Activated T-cell treated with anti-CD3 and anti-CD28 coated beads, Interleukin-2, amount 50 U/mL, for 4 hours (primary cell): ENCODE measurements around the gene HLA-B. TPM values are rescaled to one million over a fixed set of nuclear protein-coding genes. Genes with fewer than 3 reads are reported as not detected.
"Not testable (repeated sequence)": the region's sequence is repeated elsewhere in the genome, so short reads cannot be mapped to it uniquely, and the experiment has no call there.

Experiments used
- ATAC-seq, 2 donors: fragments of 200-7000 bp; cut with Tn5 transposase; one replicate each; pipeline ENCODE4 v1.10.0; 2021
- DNase-seq: peaks from one replicate; pipeline ENCODE4 v3.0.0-alpha.2; 2020
- H3K27me3 Mint-ChIP-seq: one replicate; pipeline ENCODE4 v1.8.0; 2021; ENCODE audit warnings: low read depth, mixed read lengths
- H3K36me3 Mint-ChIP-seq: one replicate; pipeline ENCODE4 v1.8.0; 2022; ENCODE audit warnings: mixed read lengths; ENCODE audit not compliant: insufficient read depth
- H3K4me1 Mint-ChIP-seq: one replicate; pipeline ENCODE4 v1.8.0; 2021; ENCODE audit warnings: low read depth, mixed read lengths
- H3K4me3 Mint-ChIP-seq: one replicate; pipeline ENCODE4 v1.8.0; 2021; ENCODE audit warnings: mild to moderate bottlenecking, moderate library complexity, mixed read lengths
- H3K9me3 Mint-ChIP-seq: one replicate; pipeline ENCODE4 v1.8.0; 2021; ENCODE audit warnings: mixed read lengths
- total RNA-seq, 3 donors: library from RNA; stranded (reverse); gene quantifications; one replicate each; pipeline ENCODE4 v1.2.1, GENCODE V29; 2021

Gene HLA-B
- total RNA-seq: 1,000 to 10,000 TPM; 3,478 to 5,156 (median 4,066) TPM

DNA sequence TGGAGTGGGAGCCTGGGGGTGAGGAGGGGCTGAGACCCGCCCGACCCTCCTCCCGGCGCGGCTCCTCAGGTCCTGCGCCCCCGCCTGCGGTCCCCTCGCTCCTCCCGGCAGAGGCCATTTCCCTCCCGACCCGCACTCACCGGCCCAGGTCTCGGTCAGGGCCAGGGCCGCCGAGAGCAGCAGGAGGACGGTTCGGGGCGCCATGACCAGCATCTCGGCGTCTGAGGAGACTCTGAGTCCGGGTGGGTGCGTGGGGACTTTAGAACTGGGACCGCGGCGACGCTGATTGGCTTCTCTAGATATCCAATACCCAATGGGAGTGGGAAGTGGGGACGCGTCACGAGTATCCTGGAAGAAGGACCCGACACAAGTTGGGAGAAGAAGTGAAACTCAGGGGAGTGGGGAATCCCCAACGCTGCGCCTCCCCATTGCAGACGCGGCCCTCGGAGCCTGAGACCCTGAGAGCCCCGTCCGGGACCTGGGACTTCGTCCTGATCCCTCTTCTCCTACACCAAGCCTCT, at the start of gene HLA-B:
TSS of gene HLA-B (minus strand) at position 234 of the 521 bp plus-strand sequence. CDS start at position 213, 21 bp downstream.
- Mint-ChIP-seq H3K4me3 (peak within 1 kb of the TSS; percentile 96), H3K27me3 (no peaks in the 10 kb centered on the region), H3K36me3 (peaks cover 39% of the 10 kb centered on the region), H3K9me3 (no peaks in the 10 kb centered on the region), H3K4me1 (peaks cover 58% of the 10 kb centered on the region)
- DNase-seq (peak; percentile 76), ATAC-seq (peak; percentile 70 to 73)

DNA sequence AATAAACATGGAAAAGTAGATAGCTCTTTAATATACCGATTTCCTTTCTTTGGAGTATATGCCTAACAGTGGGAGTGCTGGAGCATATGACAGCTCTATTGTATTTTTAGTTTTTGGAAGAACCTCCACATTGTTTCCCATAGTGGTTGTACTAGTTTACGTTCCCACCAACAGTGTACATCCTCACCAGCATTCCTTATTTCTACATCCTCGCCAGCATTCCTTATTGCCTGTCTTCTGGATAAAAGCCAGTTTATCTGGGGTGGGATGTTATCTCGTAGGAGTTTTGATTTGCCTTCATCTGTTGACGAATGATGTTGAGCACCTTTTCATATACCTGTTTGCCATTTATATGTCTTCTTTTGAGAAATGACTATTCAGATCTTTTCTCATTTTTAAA, 49.0 kb upstream of the HLA-B start:
- H3K4me1 Mint-ChIP-seq: peaks cover 74% of the 10 kb centered on the region
- H3K4me3 Mint-ChIP-seq: no peak overlapping the region
- H3K36me3 Mint-ChIP-seq: peaks cover 9% of the 10 kb centered on the region
- H3K27me3 Mint-ChIP-seq: no peaks in the 10 kb centered on the region
- DNase-seq (no peak), ATAC-seq (no peak)
- H3K9me3 Mint-ChIP-seq: no peaks in the 10 kb centered on the region

DNA sequence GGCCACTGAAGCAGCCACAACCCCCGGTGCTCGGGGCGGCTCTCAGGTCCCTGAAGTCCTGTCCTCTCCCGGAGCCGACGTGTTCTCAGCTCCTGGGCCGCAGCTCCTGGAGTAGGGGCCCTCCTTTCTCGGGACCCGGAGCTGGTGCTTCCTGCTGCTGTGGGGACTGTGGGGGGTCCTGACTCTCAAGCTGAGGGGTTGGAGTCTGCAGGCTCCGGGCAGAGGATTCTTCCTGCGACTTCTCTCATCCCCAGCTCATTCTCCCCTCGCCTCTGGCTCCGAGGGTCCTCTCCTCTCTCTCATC, 47.0 kb upstream of the HLA-B start:
- not testable (repeated sequence) for ATAC-seq, DNase-seq, H3K36me3 Mint-ChIP-seq, H3K9me3 Mint-ChIP-seq, H3K27me3 Mint-ChIP-seq
- peaks cover 70% of the 10 kb centered on the region for H3K4me1 Mint-ChIP-seq
- peak overlapping the region; percentile 95 for H3K4me3 Mint-ChIP-seq

DNA sequence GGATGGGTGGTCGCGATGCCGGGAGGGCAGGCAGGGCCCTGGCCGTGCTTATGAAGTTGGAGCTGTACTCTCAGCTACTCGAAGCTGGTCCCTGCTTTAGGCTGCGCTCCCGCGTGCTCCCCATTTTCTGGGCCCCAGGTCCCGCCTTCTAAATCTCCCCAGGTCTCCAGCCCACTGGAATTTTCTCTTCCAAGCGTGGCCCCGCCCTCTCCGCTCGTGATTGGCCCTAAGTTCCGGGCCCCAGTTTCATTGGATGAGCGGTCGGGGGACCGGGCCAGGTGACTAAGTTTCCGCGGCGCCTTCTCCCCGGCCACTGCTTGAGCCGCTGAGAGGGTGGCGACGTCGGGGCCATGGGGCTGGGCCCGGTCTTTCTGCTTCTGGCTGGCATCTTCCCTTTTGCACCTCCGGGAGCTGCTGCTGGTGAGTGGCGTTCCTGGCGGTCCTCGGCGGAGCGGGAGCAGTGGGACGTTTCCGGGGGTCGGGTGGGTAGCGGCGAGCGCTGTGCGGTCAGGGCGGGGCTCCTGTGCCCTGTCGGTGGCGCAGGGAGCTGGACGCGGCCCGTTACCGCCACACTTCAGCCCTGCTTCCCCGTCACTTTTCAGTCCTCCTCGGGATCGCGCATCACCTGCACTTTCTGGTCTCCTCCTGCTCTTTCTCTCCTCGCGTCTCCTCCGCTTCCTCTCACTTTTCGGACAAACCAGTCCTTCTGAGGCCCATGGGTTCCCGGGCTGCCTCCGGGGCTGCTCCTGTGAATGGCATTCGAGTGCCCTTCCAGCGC, 46.5 kb upstream of the HLA-B start, which contains the start of gene MICA:
TSS of gene MICA (plus strand) at position 313 of the 778 bp plus-strand sequence. CDS start at position 351, 38 bp downstream.
- DNase-seq (peak; percentile 53), ATAC-seq (peak; percentile 80 to 81)
- Mint-ChIP-seq H3K27me3 (no peaks in the 10 kb centered on the region), H3K4me3 (peak within 1 kb of the TSS; percentile 95), H3K36me3 (peaks cover 2% of the 10 kb centered on the region), H3K9me3 (no peaks in the 10 kb centered on the region), H3K4me1 (peaks cover 70% of the 10 kb centered on the region)

DNA sequence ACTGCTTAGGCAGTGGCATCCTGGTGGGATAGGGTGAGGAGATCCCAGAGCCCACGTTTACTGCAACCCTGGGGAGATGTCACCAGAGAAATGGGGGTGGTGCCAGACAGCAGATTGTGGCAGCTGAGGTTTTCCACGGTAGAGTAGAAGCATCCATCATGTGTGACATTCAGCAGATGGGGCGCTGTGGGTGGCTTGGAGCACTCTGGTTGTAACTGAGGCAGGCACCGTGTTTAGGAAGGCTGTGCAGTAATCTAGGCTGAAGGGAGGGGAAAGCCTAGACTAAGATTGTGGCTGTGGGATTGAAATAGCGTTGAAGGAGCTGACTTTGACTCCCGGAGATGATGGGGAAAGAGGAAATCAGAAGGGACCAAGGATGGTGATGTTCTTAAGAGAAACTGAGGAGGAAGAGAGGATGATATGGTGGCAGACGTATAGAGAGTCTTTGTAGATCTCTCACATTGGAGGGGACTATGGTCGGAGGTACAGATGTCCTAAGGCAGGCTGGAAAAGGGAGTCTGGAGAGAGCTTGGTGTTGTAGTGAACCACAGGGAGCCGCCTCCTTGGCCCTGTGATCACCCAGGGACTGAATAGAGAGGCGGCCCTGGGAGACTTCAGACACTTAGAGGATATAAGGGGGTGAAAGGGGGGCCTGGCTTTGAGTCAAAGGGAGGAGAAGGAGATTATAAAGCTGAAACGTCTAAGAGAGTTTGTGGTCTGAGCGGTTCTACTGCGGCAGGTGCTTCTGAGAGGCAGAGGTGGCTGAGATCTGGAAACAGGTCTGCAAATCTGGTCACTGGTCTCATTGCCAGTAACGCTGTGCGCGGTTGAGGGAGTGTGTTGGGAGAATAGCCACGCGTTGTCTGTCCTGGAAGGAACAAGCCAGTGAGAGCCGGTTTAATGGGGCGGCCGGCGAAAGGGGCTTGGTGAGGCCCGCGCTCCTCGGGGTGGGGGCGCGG, 45.6 kb upstream of the HLA-B start:
- Mint-ChIP-seq H3K9me3 (no peaks in the 10 kb centered on the region), H3K4me1 (peaks cover 62% of the 10 kb centered on the region), H3K27me3 (no peaks in the 10 kb centered on the region), H3K36me3 (peaks cover under 1% of the 10 kb centered on the region), H3K4me3 (peak overlapping the region; percentile 95)
- ATAC-seq (peak; percentile 17 to 19), DNase-seq (peak; percentile 37)

DNA sequence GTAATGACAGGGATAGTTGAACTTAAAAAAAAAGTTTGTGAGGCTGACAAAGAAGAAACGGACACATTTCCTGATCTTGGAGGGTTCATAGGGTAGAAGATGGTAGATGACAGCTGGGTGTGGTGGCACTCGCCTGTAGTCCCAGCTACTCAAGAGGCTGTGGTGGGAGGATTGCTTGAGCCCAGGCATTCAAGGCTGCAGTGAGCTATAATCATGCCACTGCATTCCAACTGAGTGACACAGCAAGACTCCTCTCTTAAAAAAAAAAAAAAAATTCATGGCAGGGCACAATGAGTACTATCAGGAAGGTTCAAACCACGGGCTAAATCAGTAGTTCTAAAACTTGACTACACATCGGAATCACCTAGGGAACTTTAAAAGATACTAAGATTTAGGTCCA, 44.4 kb upstream of the HLA-B start:
- Mint-ChIP-seq H3K27me3 (no peaks in the 10 kb centered on the region), H3K9me3 (no peaks in the 10 kb centered on the region), H3K4me1 (peaks cover 58% of the 10 kb centered on the region), H3K4me3 (peak overlapping the region; percentile 95), H3K36me3 (no peaks in the 10 kb centered on the region)
- DNase-seq (no peak), ATAC-seq (no peak)

DNA sequence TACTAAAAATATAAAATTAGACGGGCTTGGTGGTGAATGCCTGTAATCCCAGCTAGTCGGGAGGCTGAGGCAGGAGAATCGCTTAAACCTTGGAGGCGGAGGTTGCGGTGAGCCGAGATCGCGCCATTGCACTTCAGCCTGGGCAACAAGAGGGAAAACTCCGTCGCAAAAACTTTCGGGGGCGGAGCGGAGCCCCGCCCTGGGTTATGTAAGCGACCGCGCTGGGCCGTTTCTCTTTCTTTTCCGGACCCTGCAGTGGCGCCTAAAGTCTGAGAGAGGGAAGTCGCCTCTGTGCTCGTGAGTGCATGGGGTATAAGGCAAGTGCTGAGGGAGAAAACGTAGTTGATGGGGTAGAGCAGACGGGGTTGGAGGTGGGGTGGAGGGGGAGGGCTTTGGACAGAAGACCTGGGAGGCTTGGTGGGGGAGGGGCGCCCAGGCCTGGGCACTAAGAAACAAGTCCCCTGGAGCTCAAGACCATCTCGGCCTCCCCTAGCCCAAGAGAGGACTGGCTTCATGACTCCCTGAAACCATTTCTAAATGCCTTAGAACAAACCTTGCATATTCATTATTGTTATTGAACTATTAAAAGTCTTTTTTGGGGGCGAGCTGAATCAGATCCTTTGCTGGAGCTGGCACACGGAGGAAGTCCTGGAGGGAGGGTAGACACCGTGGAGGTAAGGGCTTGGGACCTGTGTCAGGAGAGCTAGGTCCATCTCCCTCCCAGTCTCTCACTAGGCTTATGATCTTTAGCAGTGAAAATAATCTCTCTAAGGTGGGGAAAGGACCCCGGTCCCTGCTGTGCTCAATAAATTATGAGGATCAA, 43.7 kb upstream of the HLA-B start:
- Mint-ChIP-seq H3K4me1 (peaks cover 51% of the 10 kb centered on the region), H3K27me3 (no peaks in the 10 kb centered on the region), H3K36me3 (no peaks in the 10 kb centered on the region), H3K4me3 (peak overlapping the region; percentile 95), H3K9me3 (no peaks in the 10 kb centered on the region)
- peak; percentile 39 for ATAC-seq
- peak; percentile 67 for DNase-seq

DNA sequence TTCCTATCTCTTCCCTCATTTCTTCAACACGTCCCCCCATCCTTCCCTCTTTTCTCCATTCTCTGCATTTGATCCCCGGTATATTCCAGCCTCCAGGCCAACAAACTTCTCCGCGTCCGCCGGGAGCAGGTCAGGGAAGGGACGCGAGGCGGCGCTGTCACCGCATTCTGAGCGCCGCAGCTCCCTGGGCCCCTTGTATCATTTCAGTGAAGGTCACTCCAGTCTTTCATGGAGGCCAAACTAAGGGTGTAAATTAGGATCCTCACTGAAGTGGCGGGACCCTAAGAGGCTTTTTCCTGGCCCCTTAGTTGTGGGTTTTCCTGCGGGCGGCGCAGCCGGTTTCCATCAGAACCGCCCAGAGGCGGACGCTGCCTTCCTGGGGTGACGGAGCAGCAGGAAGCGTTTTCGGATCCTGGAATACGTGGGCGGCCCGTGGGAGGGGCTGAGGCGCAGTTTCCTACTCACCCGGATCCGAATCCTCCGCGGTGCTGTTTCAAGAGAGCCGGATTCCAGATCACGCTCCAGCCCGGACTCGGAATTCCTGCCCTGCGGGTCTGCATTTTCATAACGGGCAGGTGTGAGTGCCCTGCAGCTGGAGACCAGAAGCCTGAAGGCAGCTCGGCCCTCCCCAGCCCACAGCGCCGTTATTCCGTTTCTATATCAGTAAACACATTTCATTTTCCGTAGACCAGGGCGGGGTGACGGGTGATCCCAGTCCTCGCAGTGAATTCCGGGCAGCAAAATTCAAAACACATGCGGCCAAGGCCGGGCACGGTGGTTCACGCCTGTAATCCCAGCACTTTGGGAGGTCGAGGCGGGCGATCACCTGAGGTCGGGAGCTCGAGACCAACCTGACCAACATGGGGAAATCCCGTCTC, 42.8 kb upstream of the HLA-B start:
- Mint-ChIP-seq H3K4me3 (peak overlapping the region; percentile 95), H3K4me1 (peaks cover 48% of the 10 kb centered on the region), H3K27me3 (no peaks in the 10 kb centered on the region), H3K9me3 (no peaks in the 10 kb centered on the region), H3K36me3 (no peaks in the 10 kb centered on the region)
- peak in 1 of 2 donors; percentile 19 for ATAC-seq
- DNase-seq: peak; percentile 56

DNA sequence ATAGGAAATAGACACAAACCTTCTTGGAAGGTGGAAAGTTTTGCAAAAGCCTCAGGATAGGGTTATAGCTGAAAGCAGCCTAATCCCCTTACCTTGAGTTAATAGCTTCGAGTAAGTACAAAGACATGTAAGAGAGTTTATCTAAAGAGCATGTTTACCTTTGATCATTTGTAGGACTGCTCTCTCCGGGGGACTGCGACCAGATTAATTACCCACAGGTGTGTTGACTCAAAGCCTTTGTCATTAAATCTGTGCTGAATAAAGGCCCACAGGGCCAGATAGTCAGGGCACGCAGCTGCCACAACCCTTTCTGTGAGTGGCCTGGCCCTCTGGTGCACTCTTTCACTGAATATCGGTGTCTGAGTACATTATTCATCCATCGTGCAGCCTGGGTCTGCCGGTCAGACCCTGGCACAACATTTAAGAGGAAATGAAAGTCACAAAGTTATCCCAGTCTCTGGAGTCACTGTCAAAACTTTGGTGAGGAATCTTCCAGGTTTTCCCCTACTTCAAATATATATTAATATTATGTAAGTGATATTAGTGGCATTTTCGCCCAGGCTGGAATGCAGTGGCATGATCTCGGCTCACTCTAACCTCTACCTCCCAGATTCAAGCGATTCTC, 41.0 kb upstream of the HLA-B start:
- Mint-ChIP-seq H3K4me1 (peaks cover 37% of the 10 kb centered on the region), H3K9me3 (no peaks in the 10 kb centered on the region), H3K36me3 (peaks cover 8% of the 10 kb centered on the region), H3K4me3 (no peak overlapping the region), H3K27me3 (no peaks in the 10 kb centered on the region)
- no peak for ATAC-seq
- DNase-seq: no peak

DNA sequence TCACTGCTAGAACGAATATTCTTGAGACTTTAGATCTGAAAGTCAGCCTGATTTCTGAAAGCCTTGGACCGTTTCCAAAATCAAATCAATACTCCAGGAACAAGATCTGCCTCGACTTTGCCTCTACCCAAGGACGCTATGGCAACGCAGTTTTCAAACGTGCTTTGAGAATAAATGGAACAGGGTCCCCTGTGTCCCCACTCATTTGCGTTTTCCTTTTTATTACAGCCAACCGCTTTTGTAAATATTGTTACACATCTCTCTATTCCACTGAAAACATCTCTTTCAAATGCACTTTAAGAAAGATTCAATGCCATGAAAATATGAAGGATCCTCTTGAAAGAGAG, 40.1 kb upstream of the HLA-B start:
- H3K9me3 Mint-ChIP-seq, H3K27me3 Mint-ChIP-seq, ATAC-seq, H3K36me3 Mint-ChIP-seq, DNase-seq, H3K4me3 Mint-ChIP-seq: not testable (repeated sequence)
- H3K4me1 Mint-ChIP-seq: peaks cover 29% of the 10 kb centered on the region

DNA sequence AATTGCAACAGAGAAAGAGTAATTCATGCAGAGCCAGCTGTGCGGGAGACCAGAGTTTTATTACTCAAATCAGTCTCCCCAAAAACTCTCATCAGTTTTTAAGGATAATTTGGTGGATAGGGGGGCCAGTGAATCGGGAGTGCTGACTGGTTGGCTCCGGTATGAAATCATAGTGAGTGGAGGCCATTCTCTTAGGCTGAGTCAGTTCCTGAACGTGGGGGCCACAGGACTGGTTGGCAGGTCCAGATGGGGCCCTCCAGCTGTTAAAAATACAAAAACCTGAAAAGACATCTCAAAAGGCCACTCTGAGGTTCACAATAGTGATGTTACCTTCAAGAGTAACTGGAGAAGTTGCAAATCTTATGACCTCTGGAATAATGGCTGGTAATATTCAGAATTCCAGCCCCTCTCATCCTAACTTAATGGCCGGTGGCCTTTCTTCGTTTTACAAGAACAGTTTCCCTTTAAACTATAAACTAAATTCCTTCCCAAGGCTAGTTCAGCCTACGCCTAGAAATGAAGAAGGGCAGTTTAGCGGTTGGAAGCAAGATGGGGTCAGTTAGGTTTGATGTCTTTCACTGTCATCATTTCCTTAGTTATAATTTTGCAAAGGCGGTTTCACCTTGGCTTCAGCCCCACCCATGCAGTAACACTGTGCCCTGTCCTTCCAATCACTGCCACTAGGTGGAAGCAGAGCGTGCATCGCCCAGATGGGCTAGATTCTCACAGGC, 39.6 kb upstream of the HLA-B start:
- peaks cover 24% of the 10 kb centered on the region for H3K4me1 Mint-ChIP-seq
- H3K27me3 Mint-ChIP-seq: no peaks in the 10 kb centered on the region
- DNase-seq: peak; percentile 88
- no peak overlapping the region for H3K4me3 Mint-ChIP-seq
- ATAC-seq: peak; percentile 71 to 84
- H3K36me3 Mint-ChIP-seq: peaks cover 8% of the 10 kb centered on the region
- H3K9me3 Mint-ChIP-seq: no peaks in the 10 kb centered on the region

DNA sequence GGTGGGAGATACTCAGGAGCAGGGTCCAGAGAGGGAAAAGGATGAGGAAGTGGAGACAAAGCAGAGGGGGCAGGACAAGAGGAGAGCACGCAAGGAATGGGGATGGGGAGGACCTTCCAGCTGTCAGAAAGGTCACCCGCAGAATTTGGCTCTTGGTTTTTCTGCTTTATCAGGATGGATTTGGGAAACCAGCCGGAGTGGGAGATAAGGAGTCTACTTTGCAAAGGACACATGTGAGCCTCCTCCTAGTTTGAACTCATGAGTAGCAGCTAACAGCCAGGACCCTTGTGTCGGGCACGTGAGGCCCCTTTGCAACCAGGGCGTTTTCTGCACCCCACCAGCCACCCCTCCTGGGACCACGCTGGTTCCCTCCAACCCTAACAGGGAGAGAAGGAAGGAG, 38.9 kb upstream of the HLA-B start:
- ATAC-seq: no peak
- no peak overlapping the region for H3K4me3 Mint-ChIP-seq

More for the DNA sequence above, 38.9 kb upstream of the HLA-B start:
- DNase-seq: no peak
- H3K27me3 Mint-ChIP-seq: no peaks in the 10 kb centered on the region
- peaks cover 8% of the 10 kb centered on the region for H3K36me3 Mint-ChIP-seq
- peaks cover 16% of the 10 kb centered on the region for H3K4me1 Mint-ChIP-seq
- H3K9me3 Mint-ChIP-seq: no peaks in the 10 kb centered on the region
